Mammary epithelial cell (primary cell): ENCODE results near the gene UBASH3A.

Experiments used
- CTCF ChIP-seq, 2 donors: IDR thresholded peaks in 1 of 2; conservative IDR thresholded peaks in 1 of 2; 2 replicates each; pipeline ENCODE4 v1.5.1; 2011 to 2012; ENCODE audit warnings: inconsistent platforms in 2 of 2, low read length in 2 of 2, mild to moderate bottlenecking in 2 of 2, control low read depth in 1 of 2, low read depth in 1 of 2; ENCODE audit not compliant: insufficient read depth in 1 of 2; ENCODE audit errors: extremely low read depth in 1 of 2
- EZH2 ChIP-seq: IDR thresholded peaks from 2 replicates; pipeline ENCODE4 v1.6.1; 2012; ENCODE audit warnings: low read length, inconsistent platforms, borderline replicate concordance

GRCh38 chr21:42356046-42356445, 47.7 kb upstream of the UBASH3A start:
- TF ChIP-seq CTCF (conservative IDR thresholded peaks at IDR 0.05 in 1 of 2, IDR thresholded peaks at IDR 0.05 in 1 of 2; ENCODE audit: extremely low read depth in 1 of 2, insufficient read depth in 1 of 2, low read depth in 1 of 2, low read length in 2 of 2): no peak
- TF ChIP-seq EZH2: no peak
